ENCODE data around the gene LIN37.

The LIN37 gene

GRCh38 chr19:35775046-35775297 lies 26.6 kb downstream of the LIN37 start:
- DNase-seq (ENCODE audit: low spot score): no peak

GRCh38 chr19:35775298-35776101 lies 27.1 kb downstream of the LIN37 start, which contains the start of gene ARHGAP33:
ARHGAP33 (plus strand) TSS chr19:35775564; CDS start chr19:35775659, 95 bp downstream.
- DNase-seq (ENCODE audit: low spot score): peak; percentile 98

- DNase-seq (ENCODE audit: low spot score): peak; percentile 27
Measured at GRCh38 chr19:35776102-35776788, 27.9 kb downstream of the LIN37 start.

- peak; percentile 76 for DNase-seq (ENCODE audit: low spot score)
Measured at GRCh38 chr19:35777086-35777841, 28.9 kb downstream of the LIN37 start.

- no peak for DNase-seq (ENCODE audit: low spot score)
Measured at GRCh38 chr19:35777961-35778360, 29.6 kb downstream of the LIN37 start.

- DNase-seq (ENCODE audit: low spot score): no peak
Measured at GRCh38 chr19:35779033-35779432, 30.7 kb downstream of the LIN37 start.

GRCh38 chr19:35780058-35780457 lies 31.7 kb downstream of the LIN37 start:
- DNase-seq (ENCODE audit: low spot score): no peak

GRCh38 chr19:35780717-35781116 lies 32.3 kb downstream of the LIN37 start:
- DNase-seq (ENCODE audit: low spot score): no peak

GRCh38 chr19:35781650-35782049 lies 33.3 kb downstream of the LIN37 start:
- no peak for DNase-seq (ENCODE audit: low spot score)

- no peak for DNase-seq (ENCODE audit: low spot score)
Measured at GRCh38 chr19:35782589-35782988, 34.2 kb downstream of the LIN37 start.

GRCh38 chr19:35783469-35784434 lies 35.4 kb downstream of the LIN37 start:
- no peak for DNase-seq (ENCODE audit: low spot score)

GRCh38 chr19:35784503-35785338 lies 36.3 kb downstream of the LIN37 start:
- no peak for DNase-seq (ENCODE audit: low spot score)

GRCh38 chr19:35785339-35785627 lies 36.9 kb downstream of the LIN37 start:
- DNase-seq (ENCODE audit: low spot score): no peak

- DNase-seq (ENCODE audit: low spot score): no peak
Measured at GRCh38 chr19:35786299-35787160, 38.2 kb downstream of the LIN37 start.

- DNase-seq (ENCODE audit: low spot score): no peak
Measured at GRCh38 chr19:35787227-35787799, 38.9 kb downstream of the LIN37 start.

GRCh38 chr19:35788205-35788960 lies 40.0 kb downstream of the LIN37 start:
- DNase-seq (ENCODE audit: low spot score): no peak

GRCh38 chr19:35789195-35789977 lies 41.0 kb downstream of the LIN37 start:
- DNase-seq (ENCODE audit: low spot score): no peak

Measured in pons (tissue), 1 donor.